GM12878 (cell line): ENCODE measurements around the gene PEX6. TPM values are rescaled to one million over a fixed set of nuclear protein-coding genes. Genes with fewer than 3 reads are reported as not detected.
A peak's percentile ranks its signal among the peaks of the same experiment; 100 is the strongest.

Experiments used
- ATF7 ChIP-seq: fragments of 450-650 bp; IDR thresholded peaks from 2 replicates; pipeline ENCODE4 v1.6.1; 2016; ENCODE audit warnings: low read depth, mild to moderate bottlenecking
- CEBPB ChIP-seq, 2 experiments: fragments of 150-350 bp in 1 of 2; IDR thresholded peaks; 2 replicates each; pipeline ENCODE4 v1.6.1; 2012 to 2014; ENCODE audit warnings: low read depth in 2 of 2, low read length in 2 of 2, borderline replicate concordance in 1 of 2, inconsistent platforms in 1 of 2
- CHD2 ChIP-seq: IDR thresholded peaks from 2 replicates; pipeline ENCODE4 v1.6.1; 2011; ENCODE audit warnings: low read depth, low read length, improper control_type of control experiment, borderline replicate concordance
- CREM ChIP-seq: IDR thresholded peaks from 2 replicates; pipeline ENCODE4 v1.6.1; 2014; ENCODE audit warnings: antibody characterized with exemption, low read depth
- CTCF ChIP-seq, 3 experiments: IDR thresholded peaks in 2 of 3; conservative IDR thresholded peaks in 1 of 3; 2 replicates each; pipeline ENCODE4 v1.5.1; 2011; ENCODE audit warnings: low read depth in 3 of 3, low read length in 3 of 3, mild to moderate bottlenecking in 3 of 3, control low read depth in 2 of 3, moderate library complexity in 2 of 3, inconsistent platforms in 1 of 3, mixed read lengths in 1 of 3; ENCODE audit not compliant: control insufficient read depth in 2 of 3, insufficient read depth in 1 of 3; ENCODE audit errors: extremely low read depth in 1 of 3
- DPF2 ChIP-seq: fragments of 450-650 bp; IDR thresholded peaks from 2 replicates; pipeline ENCODE4 v1.6.1; 2017; ENCODE audit warnings: mild to moderate bottlenecking
- MTA2 ChIP-seq: fragments of 450-650 bp; IDR thresholded peaks from 2 replicates; pipeline ENCODE4 v1.6.1; 2016; ENCODE audit warnings: low read depth, mild to moderate bottlenecking, moderate library complexity
- MTA3 ChIP-seq: IDR thresholded peaks from 2 replicates; pipeline ENCODE4 v1.6.1; 2012; ENCODE audit warnings: low read length, inconsistent platforms, borderline replicate concordance
- POLR2AphosphoS2 ChIP-seq: IDR thresholded peaks from 2 replicates; pipeline ENCODE4 v1.6.1; 2011; ENCODE audit warnings: low read depth, mild to moderate bottlenecking, low read length, improper control_type of control experiment, moderate library complexity
- SMAD1 ChIP-seq: fragments of 450-650 bp; IDR thresholded peaks from 2 replicates; pipeline ENCODE4 v1.6.1; 2018; ENCODE audit warnings: mild to moderate bottlenecking, low read depth; ENCODE audit not compliant: partially characterized antibody
- SPI1 ChIP-seq: IDR thresholded peaks from 2 replicates; pipeline ENCODE4 v1.6.1; 2011; ENCODE audit warnings: low read depth, mild to moderate bottlenecking, low read length, moderate library complexity, borderline replicate concordance; ENCODE audit not compliant: insufficient read depth
- TAF1 ChIP-seq: IDR thresholded peaks from 2 replicates; pipeline ENCODE4 v1.6.1; 2011; ENCODE audit warnings: mild to moderate bottlenecking, low read depth, low read length, borderline replicate concordance
- YY1 ChIP-seq: IDR thresholded peaks from 2 replicates; pipeline ENCODE4 v1.6.1; 2011; ENCODE audit warnings: low read depth, mild to moderate bottlenecking, low read length
- ZNF24 ChIP-seq: fragments of 450-650 bp; IDR thresholded peaks from 2 replicates; pipeline ENCODE4 v1.6.1; 2017; ENCODE audit warnings: antibody characterized with exemption, mild to moderate bottlenecking
- ZZZ3 ChIP-seq: IDR thresholded peaks from 2 replicates; pipeline ENCODE4 v1.6.1; 2011; ENCODE audit warnings: low read depth; ENCODE audit not compliant: control insufficient read depth, insufficient read length
- polyA plus RNA-seq, 11 experiments: library from polyadenylated mRNA; depleted of rRNA in 4 of 11; unstranded in 6 of 11; stranded (reverse) in 5 of 11; fragments of >200 nt; fragmentation: Nextera tagmentation in 4 of 11; fragmentation: Illumina TruSeq in 1 of 11; extraction: Ambion mirVana in 4 of 11; extraction: Trizol in 1 of 11; gene quantifications; 1 replicate in 1 of 11; 2 replicates in 10 of 11; pipeline versions ENCODE4 v1.2.1 to v1.2.3, GENCODE V29; 2011 to 2016; ENCODE audit warnings: inconsistent platforms in 2 of 11, missing spikeins in 2 of 11, low read depth in 1 of 11
- total RNA-seq, 4 experiments: library from RNA; depleted of rRNA in 3 of 4; stranded (reverse); fragments of >200 nt in 3 of 4; fragmentation: Illumina TruSeq in 1 of 4; extraction: Trizol in 1 of 4; gene quantifications; 2 replicates each; pipeline versions ENCODE4 v1.2.1 to v1.2.3, GENCODE V29; 2013 to 2021
- TF ChIP-seq, protein P1 (sequence below): fragments of 450-650 bp; IDR thresholded peaks from 2 replicates; pipeline ENCODE4 v1.6.1; 2017; ENCODE audit warnings: mild to moderate bottlenecking, moderate library complexity
- TF ChIP-seq, protein P2 (sequence below): fragments of 450-650 bp; IDR thresholded peaks from 2 replicates; pipeline ENCODE4 v1.6.1; 2017; ENCODE audit warnings: low read depth, mild to moderate bottlenecking, moderate library complexity
- TF ChIP-seq, protein P3 (sequence below): fragments of 450-650 bp; IDR thresholded peaks from 2 replicates; pipeline ENCODE4 v1.6.1; 2016; ENCODE audit warnings: mild to moderate bottlenecking
- TF ChIP-seq, protein P4 (sequence below): IDR thresholded peaks from 2 replicates; pipeline ENCODE4 v1.6.1; 2012; ENCODE audit warnings: low read length, inconsistent platforms

PEX6 gene
- total and polyA plus RNA-seq, 10 of the 15 experiments (the other 5 are each of a cell fraction or from before 2014, with no cell fraction given): 0.39 to 21.1 (median 7.8) TPM

DNA sequence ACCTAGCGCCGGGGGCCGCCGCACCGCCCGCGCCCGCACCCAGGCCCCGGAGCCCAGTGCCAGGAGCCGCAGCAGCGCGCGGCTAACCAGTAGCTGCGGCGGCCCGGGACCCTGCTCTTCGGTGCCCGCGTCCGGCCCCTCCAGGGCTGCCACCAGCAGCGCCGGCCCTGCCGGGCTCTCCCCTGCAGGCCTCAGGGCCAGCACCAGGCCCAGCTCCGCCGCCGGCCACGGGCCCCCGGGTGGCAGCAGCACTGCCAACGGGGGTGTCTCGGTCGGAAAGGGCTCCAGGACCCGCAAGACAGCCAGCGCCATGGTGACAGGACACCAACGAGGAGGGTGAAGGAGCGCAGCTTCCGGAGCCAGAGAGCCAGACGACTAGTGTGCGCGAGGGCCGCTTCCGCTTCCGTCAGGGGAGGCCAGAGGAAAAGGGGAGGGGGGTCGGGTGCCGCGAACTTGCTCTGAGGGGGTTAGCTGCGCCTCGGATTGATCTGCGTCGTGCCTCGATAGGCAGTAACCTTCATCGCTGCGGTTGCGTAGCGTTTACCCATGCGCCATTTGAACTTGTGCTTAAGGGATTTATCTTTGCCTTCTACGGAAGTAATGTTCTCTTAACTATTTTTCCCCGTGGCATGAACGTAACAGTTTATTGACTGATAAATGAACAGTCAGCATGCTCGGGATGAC is at the start of gene PEX6 (continued):
- TF ChIP-seq, protein P1, sequence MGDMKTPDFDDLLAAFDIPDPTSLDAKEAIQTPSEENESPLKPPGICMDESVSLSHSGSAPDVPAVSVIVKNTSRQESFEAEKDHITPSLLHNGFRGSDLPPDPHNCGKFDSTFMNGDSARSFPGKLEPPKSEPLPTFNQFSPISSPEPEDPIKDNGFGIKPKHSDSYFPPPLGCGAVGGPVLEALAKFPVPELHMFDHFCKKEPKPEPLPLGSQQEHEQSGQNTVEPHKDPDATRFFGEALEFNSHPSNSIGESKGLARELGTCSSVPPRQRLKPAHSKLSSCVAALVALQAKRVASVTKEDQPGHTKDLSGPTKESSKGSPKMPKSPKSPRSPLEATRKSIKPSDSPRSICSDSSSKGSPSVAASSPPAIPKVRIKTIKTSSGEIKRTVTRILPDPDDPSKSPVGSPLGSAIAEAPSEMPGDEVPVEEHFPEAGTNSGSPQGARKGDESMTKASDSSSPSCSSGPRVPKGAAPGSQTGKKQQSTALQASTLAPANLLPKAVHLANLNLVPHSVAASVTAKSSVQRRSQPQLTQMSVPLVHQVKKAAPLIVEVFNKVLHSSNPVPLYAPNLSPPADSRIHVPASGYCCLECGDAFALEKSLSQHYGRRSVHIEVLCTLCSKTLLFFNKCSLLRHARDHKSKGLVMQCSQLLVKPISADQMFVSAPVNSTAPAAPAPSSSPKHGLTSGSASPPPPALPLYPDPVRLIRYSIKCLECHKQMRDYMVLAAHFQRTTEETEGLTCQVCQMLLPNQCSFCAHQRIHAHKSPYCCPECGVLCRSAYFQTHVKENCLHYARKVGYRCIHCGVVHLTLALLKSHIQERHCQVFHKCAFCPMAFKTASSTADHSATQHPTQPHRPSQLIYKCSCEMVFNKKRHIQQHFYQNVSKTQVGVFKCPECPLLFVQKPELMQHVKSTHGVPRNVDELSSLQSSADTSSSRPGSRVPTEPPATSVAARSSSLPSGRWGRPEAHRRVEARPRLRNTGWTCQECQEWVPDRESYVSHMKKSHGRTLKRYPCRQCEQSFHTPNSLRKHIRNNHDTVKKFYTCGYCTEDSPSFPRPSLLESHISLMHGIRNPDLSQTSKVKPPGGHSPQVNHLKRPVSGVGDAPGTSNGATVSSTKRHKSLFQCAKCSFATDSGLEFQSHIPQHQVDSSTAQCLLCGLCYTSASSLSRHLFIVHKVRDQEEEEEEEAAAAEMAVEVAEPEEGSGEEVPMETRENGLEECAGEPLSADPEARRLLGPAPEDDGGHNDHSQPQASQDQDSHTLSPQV: no peak
- TF ChIP-seq CTCF (IDR thresholded peaks at IDR 0.05 in 2 of 3, conservative IDR thresholded peaks at IDR 0.05 in 1 of 3; ENCODE audit: control insufficient read depth in 2 of 3, extremely low read depth in 1 of 3, insufficient read depth in 1 of 3, low read depth in 3 of 3, low read length in 3 of 3): no peak
- TF ChIP-seq ZZZ3: no peak
- TF ChIP-seq, protein P2, sequence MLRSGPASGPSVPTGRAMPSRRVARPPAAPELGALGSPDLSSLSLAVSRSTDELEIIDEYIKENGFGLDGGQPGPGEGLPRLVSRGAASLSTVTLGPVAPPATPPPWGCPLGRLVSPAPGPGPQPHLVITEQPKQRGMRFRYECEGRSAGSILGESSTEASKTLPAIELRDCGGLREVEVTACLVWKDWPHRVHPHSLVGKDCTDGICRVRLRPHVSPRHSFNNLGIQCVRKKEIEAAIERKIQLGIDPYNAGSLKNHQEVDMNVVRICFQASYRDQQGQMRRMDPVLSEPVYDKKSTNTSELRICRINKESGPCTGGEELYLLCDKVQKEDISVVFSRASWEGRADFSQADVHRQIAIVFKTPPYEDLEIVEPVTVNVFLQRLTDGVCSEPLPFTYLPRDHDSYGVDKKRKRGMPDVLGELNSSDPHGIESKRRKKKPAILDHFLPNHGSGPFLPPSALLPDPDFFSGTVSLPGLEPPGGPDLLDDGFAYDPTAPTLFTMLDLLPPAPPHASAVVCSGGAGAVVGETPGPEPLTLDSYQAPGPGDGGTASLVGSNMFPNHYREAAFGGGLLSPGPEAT: peak; percentile 56; the same call in 1 of the 2 replicates
- peak; percentile 81 for TF ChIP-seq YY1
- peak; percentile 85 for TF ChIP-seq POLR2AphosphoS2
- 0 out of 2 replicates have a peak, but pooled peaks have one; percentile 16 for TF ChIP-seq MTA2
- peak; percentile 87 for TF ChIP-seq TAF1
- 0 out of 2 replicates have a peak, but pooled peaks have one; percentile 24 for TF ChIP-seq CHD2
- no peak for TF ChIP-seq MTA3
- TF ChIP-seq, protein P3, sequence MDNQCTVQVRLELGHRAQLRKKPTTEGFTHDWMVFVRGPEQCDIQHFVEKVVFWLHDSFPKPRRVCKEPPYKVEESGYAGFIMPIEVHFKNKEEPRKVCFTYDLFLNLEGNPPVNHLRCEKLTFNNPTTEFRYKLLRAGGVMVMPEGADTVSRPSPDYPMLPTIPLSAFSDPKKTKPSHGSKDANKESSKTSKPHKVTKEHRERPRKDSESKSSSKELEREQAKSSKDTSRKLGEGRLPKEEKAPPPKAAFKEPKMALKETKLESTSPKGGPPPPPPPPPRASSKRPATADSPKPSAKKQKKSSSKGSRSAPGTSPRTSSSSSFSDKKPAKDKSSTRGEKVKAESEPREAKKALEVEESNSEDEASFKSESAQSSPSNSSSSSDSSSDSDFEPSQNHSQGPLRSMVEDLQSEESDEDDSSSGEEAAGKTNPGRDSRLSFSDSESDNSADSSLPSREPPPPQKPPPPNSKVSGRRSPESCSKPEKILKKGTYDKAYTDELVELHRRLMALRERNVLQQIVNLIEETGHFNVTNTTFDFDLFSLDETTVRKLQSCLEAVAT: peak; percentile 72
- no peak for TF ChIP-seq ZNF24
- peak; percentile 38; the same call in 1 of the 2 replicates for TF ChIP-seq SPI1
- TF ChIP-seq CEBPB (IDR thresholded peaks at IDR 0.05; ENCODE audit: borderline replicate concordance in 1 of 2, low read depth in 2 of 2, low read length in 2 of 2): no peak
- 0 out of 2 replicates have a peak, but pooled peaks have one; percentile 45 for TF ChIP-seq DPF2
- TF ChIP-seq SMAD1: peak; percentile 32
- TF ChIP-seq, protein P4, sequence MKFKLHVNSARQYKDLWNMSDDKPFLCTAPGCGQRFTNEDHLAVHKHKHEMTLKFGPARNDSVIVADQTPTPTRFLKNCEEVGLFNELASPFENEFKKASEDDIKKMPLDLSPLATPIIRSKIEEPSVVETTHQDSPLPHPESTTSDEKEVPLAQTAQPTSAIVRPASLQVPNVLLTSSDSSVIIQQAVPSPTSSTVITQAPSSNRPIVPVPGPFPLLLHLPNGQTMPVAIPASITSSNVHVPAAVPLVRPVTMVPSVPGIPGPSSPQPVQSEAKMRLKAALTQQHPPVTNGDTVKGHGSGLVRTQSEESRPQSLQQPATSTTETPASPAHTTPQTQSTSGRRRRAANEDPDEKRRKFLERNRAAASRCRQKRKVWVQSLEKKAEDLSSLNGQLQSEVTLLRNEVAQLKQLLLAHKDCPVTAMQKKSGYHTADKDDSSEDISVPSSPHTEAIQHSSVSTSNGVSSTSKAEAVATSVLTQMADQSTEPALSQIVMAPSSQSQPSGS: no peak; the same call in 1 of the 2 replicates
- peak; percentile 72 for TF ChIP-seq CREM
- TF ChIP-seq ATF7: 0 out of 2 replicates have a peak, but pooled peaks have one; percentile 31
